ENCODE data around the gene IGF1R. TPM values are rescaled to one million over a fixed set of nuclear protein-coding genes. Genes with fewer than 3 reads are reported as not detected.

The IGF1R gene
- total RNA-seq, 4 donors from 2014 or later: 59.6 to 172 (median 88.5) TPM

- WGBS, 2 donors: 94 to 97% methylated on average over 9 of the region's 9 CpGs
- no peak overlapping the region for H3K4me3 ChIP-seq (ENCODE audit: low read depth, poor library complexity, severe bottlenecking)
- no peak for TF ChIP-seq CTCF (IDR thresholded peaks at IDR 0.05)
- TF ChIP-seq POLR2A (IDR thresholded peaks at IDR 0.05): no peak
- DNase-seq (ENCODE audit: low spot score in 2 of 2): no peak
- intact Hi-C loops (cut with DNase I; ENCODE audit: low total_unique reads): no loop called here
Observed at GRCh38 chr15:98933406-98933805, 285.1 kb downstream of the IGF1R start.

GRCh38 chr15:98935736-98936135 lies 287.4 kb downstream of the IGF1R start:
- intact Hi-C loops (cut with DNase I; ENCODE audit: low total_unique reads): no loop called here
- WGBS, 2 donors: 61 to 80% methylated on average over 12 of the region's 12 CpGs
- no peak overlapping the region for H3K4me3 ChIP-seq (ENCODE audit: low read depth, poor library complexity, severe bottlenecking)
- DNase-seq (ENCODE audit: low spot score in 2 of 2): no peak
- TF ChIP-seq POLR2A (IDR thresholded peaks at IDR 0.05) (no peak), CTCF (IDR thresholded peaks at IDR 0.05) (no peak)

- intact Hi-C loops (cut with DNase I; ENCODE audit: low total_unique reads): no loop called here
- no peak for TF ChIP-seq POLR2A (IDR thresholded peaks at IDR 0.05)
- TF ChIP-seq CTCF (IDR thresholded peaks at IDR 0.05): no peak
- H3K4me3 ChIP-seq (ENCODE audit: low read depth, poor library complexity, severe bottlenecking): no peak overlapping the region
- WGBS, 2 donors: 93 to 95% methylated on average over 7 of the region's 7 CpGs
- no peak for DNase-seq (ENCODE audit: low spot score in 2 of 2)
Observed at GRCh38 chr15:98937413-98938104, 289.2 kb downstream of the IGF1R start.

GRCh38 chr15:98938105-98938417 lies 289.7 kb downstream of the IGF1R start:
- no peak for TF ChIP-seq CTCF (IDR thresholded peaks at IDR 0.05)
- TF ChIP-seq POLR2A (IDR thresholded peaks at IDR 0.05): no peak
- intact Hi-C loops (cut with DNase I; ENCODE audit: low total_unique reads): no loop called here
- no peak overlapping the region for H3K4me3 ChIP-seq (ENCODE audit: low read depth, poor library complexity, severe bottlenecking)
- DNase-seq (ENCODE audit: low spot score in 2 of 2): peak in 1 of 2 donors; percentile 63
- 93 to 96% methylated on average over 4 of the region's 4 CpGs for WGBS, 2 donors

- H3K4me3 ChIP-seq (ENCODE audit: low read depth, poor library complexity, severe bottlenecking): no peak overlapping the region
- intact Hi-C loops (cut with DNase I; ENCODE audit: low total_unique reads): no loop called here
- TF ChIP-seq CTCF (IDR thresholded peaks at IDR 0.05) (no peak), POLR2A (IDR thresholded peaks at IDR 0.05) (no peak)
- WGBS, 2 donors: 96% methylated on average over 5 of the region's 5 CpGs
- peak in 1 of 2 donors; percentile 17 for DNase-seq (ENCODE audit: low spot score in 2 of 2)
Observed at GRCh38 chr15:98938799-98939198, 290.5 kb downstream of the IGF1R start.
